HEK293T (cell line): ENCODE data around the gene NMT1.

Experiments used
- BHLHE40 ChIP-seq: fragments of 450-650 bp; IDR thresholded peaks from 2 replicates; pipeline ENCODE4 v1.6.1; 2016; ENCODE audit warnings: mild to moderate bottlenecking, moderate library complexity, borderline replicate concordance
- FOXA1 ChIP-seq: fragments of 450-650 bp; IDR thresholded peaks from 2 replicates; pipeline ENCODE4 v1.6.1; 2016; ENCODE audit warnings: mild to moderate bottlenecking
- L3MBTL2 ChIP-seq: fragments of 450-650 bp; conservative IDR thresholded peaks from 2 replicates; pipeline ENCODE4 v1.6.1; 2016; ENCODE audit warnings: mild to moderate bottlenecking
- NFRKB ChIP-seq: fragments of 450-650 bp; IDR thresholded peaks from 2 replicates; pipeline ENCODE4 v1.6.1; 2016; ENCODE audit warnings: mild to moderate bottlenecking, moderate library complexity
- SP1 ChIP-seq: fragments of 450-650 bp; IDR thresholded peaks from 2 replicates; pipeline ENCODE4 v1.6.1; 2017
- SUZ12 ChIP-seq: fragments of 450-650 bp; IDR thresholded peaks from 2 replicates; pipeline ENCODE4 v1.6.1; 2016; ENCODE audit warnings: mild to moderate bottlenecking

DNA sequence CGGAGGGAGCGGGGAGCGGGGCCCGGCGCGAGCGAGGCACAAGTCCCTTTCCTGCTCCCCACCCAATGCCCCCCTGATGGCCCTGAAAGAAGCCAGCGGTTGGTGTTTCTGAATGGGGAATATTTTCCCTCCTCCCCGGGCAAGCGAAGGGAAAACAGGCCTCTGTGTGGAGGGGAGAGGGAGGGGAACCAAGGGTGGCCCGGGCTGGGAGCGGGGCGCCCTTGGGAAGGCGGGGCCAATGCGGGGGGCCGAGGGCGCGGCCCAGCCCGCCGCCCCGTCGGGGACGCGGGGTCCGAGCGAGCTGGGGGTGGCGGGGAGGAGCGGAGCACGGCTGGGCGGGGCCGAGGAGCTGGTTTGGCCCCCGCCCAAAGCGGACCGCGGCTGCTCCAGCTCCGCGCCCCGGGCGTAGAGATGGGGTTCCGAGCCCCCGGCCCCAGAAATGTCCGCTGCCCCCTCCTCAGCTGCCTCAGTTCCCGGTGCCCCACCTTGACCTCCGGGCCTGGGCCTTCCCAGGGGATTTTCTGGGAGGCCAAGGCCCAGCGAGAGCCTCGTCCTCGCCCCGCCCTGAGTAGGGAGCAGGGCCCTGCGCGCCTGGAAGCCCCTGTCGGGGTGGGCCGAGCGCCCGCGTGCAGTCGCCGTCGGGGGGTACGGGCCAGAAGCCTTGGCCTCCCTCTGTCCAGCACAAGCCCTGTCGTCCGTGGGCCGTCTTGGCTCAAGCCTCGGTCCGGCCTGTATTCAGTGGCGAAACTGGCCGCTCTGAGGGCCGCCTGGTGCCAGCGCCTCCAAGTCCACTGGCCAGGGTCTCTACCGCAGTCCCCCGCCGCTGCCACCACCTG, 83.3 kb downstream of the NMT1 start:
- TF ChIP-seq FOXA1: no peak
- no peak for TF ChIP-seq BHLHE40
- TF ChIP-seq SP1: no peak
- TF ChIP-seq SUZ12: no peak
- no peak for TF ChIP-seq NFRKB
- no peak for TF ChIP-seq L3MBTL2
